Measurements from ENCODE around the gene SPTBN1. TPM values are rescaled to one million over a fixed set of nuclear protein-coding genes. Genes with fewer than 3 reads are reported as not detected.
"Not testable (repeated sequence)": the region's sequence is repeated elsewhere in the genome, so short reads cannot be mapped to it uniquely, and the experiment has no call there.

The SPTBN1 gene
- total RNA-seq, 2 donors from 2014 or later = 415 to 524 TPM

- TF ChIP-seq, protein P1, sequence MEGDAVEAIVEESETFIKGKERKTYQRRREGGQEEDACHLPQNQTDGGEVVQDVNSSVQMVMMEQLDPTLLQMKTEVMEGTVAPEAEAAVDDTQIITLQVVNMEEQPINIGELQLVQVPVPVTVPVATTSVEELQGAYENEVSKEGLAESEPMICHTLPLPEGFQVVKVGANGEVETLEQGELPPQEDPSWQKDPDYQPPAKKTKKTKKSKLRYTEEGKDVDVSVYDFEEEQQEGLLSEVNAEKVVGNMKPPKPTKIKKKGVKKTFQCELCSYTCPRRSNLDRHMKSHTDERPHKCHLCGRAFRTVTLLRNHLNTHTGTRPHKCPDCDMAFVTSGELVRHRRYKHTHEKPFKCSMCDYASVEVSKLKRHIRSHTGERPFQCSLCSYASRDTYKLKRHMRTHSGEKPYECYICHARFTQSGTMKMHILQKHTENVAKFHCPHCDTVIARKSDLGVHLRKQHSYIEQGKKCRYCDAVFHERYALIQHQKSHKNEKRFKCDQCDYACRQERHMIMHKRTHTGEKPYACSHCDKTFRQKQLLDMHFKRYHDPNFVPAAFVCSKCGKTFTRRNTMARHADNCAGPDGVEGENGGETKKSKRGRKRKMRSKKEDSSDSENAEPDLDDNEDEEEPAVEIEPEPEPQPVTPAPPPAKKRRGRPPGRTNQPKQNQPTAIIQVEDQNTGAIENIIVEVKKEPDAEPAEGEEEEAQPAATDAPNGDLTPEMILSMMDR (IDR thresholded peaks at IDR 0.05) = no peak
- DNase-seq (ENCODE audit: low spot score) (no peak), ATAC-seq (ENCODE audit: insufficient number of reproducible peaks, low FRiP score, low read depth) (peak; percentile 59)
- H3K27me3 ChIP-seq (replicated peaks; ENCODE audit: insufficient read depth) = no peaks in the 10 kb centered on the region
- no peaks in the 10 kb centered on the region for H3K36me3 ChIP-seq
- peaks cover 15 to 51% of the 10 kb centered on the region in 2 donors for H3K4me1 ChIP-seq (ENCODE audit: control insufficient read depth in 1 of 2, low read depth in 2 of 2)
- peak overlapping the region in 1 of 2 donors; percentile 28 for H3K27ac ChIP-seq
- no peak overlapping the region for H3K4me3 ChIP-seq
- H3K9me3 ChIP-seq = no peaks in the 10 kb centered on the region
Observed at GRCh38 chr2:54524226-54524991, 68.3 kb downstream of the SPTBN1 start.

- DNase-seq (ENCODE audit: low spot score) (no peak), ATAC-seq (ENCODE audit: insufficient number of reproducible peaks, low FRiP score, low read depth) (no peak)
- Histone ChIP-seq H3K4me1 (ENCODE audit: control insufficient read depth in 1 of 2, low read depth in 2 of 2) (peaks cover 15 to 42% of the 10 kb centered on the region in 2 donors), H3K27me3 (replicated peaks; ENCODE audit: insufficient read depth) (no peaks in the 10 kb centered on the region), H3K9me3 (no peaks in the 10 kb centered on the region), H3K4me3 (no peak overlapping the region), H3K36me3 (no peaks in the 10 kb centered on the region), H3K27ac (peak overlapping the region in 1 of 2 donors; percentile 28)
- TF ChIP-seq, protein P1 (IDR thresholded peaks at IDR 0.05) = no peak
Observed at GRCh38 chr2:54525321-54525720, 69.2 kb downstream of the SPTBN1 start.

DNA sequence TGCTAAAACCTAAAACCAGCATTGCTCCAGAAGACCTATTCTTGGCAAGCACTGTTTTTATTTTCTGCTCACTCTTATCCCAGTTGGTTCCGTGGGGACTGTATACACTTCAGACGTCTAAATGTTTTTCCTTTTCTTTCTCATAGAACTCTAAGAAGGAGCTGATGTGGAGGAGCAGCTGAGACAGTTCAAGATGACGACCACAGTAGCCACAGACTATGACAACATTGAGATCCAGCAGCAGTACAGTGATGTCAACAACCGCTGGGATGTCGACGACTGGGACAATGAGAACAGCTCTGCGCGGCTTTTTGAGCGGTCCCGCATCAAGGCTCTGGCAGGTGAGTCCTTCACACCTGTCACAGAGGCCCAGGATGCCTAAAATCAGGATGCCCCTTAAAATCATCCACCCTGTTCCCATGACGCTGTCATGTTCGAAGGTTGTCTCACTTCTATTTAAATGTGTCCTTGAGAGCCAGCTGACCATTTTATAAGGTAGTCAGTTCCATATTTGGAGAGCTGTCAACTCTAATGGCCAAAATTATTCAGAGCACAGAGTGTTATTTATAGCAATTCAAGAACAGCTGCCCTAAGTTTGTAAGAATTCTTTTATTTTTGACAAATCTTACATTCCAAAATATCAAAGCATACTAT is 70.2 kb downstream of the SPTBN1 start:
- no peaks in the 10 kb centered on the region for H3K9me3 ChIP-seq
- peaks cover 15 to 38% of the 10 kb centered on the region in 2 donors for H3K4me1 ChIP-seq (ENCODE audit: control insufficient read depth in 1 of 2, low read depth in 2 of 2)
- TF ChIP-seq, protein P1 (IDR thresholded peaks at IDR 0.05) = no peak
- no peak for DNase-seq (ENCODE audit: low spot score)
- no peaks in the 10 kb centered on the region for H3K36me3 ChIP-seq
- peak overlapping the region; percentile 49 to 61 for H3K27ac ChIP-seq
- ATAC-seq (ENCODE audit: insufficient number of reproducible peaks, low FRiP score, low read depth) = no peak
- H3K27me3 ChIP-seq (replicated peaks; ENCODE audit: insufficient read depth) = no peaks in the 10 kb centered on the region
- H3K4me3 ChIP-seq = no peak overlapping the region

- Histone ChIP-seq H3K4me1 (ENCODE audit: control insufficient read depth in 1 of 2, low read depth in 2 of 2) (peaks cover 15 to 56% of the 10 kb centered on the region in 2 donors), H3K9me3 (no peaks in the 10 kb centered on the region), H3K27ac (peak overlapping the region; percentile 11 to 30), H3K36me3 (no peaks in the 10 kb centered on the region), H3K27me3 (replicated peaks; ENCODE audit: insufficient read depth) (no peaks in the 10 kb centered on the region), H3K4me3 (no peak overlapping the region)
- TF ChIP-seq, protein P1 (IDR thresholded peaks at IDR 0.05) = no peak
- ATAC-seq (ENCODE audit: insufficient number of reproducible peaks, low FRiP score, low read depth) = no peak
- no peak for DNase-seq (ENCODE audit: low spot score)
Observed at GRCh38 chr2:54528311-54528955, 72.3 kb downstream of the SPTBN1 start.

- H3K4me1 ChIP-seq (ENCODE audit: control insufficient read depth in 1 of 2, low read depth in 2 of 2) = peaks cover 14 to 51% of the 10 kb centered on the region in 2 donors
- H3K27ac ChIP-seq; H3K4me3 ChIP-seq; H3K36me3 ChIP-seq; DNase-seq (ENCODE audit: low spot score); ATAC-seq (ENCODE audit: insufficient number of reproducible peaks, low FRiP score, low read depth); H3K27me3 ChIP-seq (replicated peaks; ENCODE audit: insufficient read depth); H3K9me3 ChIP-seq: not testable (repeated sequence)
Observed at GRCh38 chr2:54529518-54529917, 73.4 kb downstream of the SPTBN1 start.
